Measurements from ENCODE around the gene TXNDC2. TPM values are rescaled to one million over a fixed set of nuclear protein-coding genes. Genes with fewer than 3 reads are reported as not detected.

TXNDC2 gene
- total and polyA plus RNA-seq, 10 of the 15 experiments (the other 5 are each of a cell fraction or from before 2014, with no cell fraction given) = 0.04 to 0.07 (median 0.06) TPM; not detected in 7

- no peak for TF ChIP-seq ATF2 (IDR thresholded peaks at IDR 0.05; ENCODE audit: low read length)
- TF ChIP-seq PML (IDR thresholded peaks at IDR 0.05; ENCODE audit: low read length) = no peak
- peak; percentile 79; the same call in 1 of the 2 replicates for TF ChIP-seq ZNF207 (IDR thresholded peaks at IDR 0.05; ENCODE audit: borderline replicate concordance)
- TF ChIP-seq YY1 (IDR thresholded peaks at IDR 0.05; ENCODE audit: low read depth, low read length) = peak; percentile 83
- TF ChIP-seq MYC (IDR thresholded peaks at IDR 0.05; ENCODE audit: insufficient read depth, insufficient read length, insufficient replicate concordance, low read length, severe bottlenecking) = no peak
- no peak for TF ChIP-seq PAX8 (IDR thresholded peaks at IDR 0.05)
- no peak for TF ChIP-seq ASH2L (IDR thresholded peaks at IDR 0.05; ENCODE audit: borderline replicate concordance, low read depth)
- TF ChIP-seq CBFB (IDR thresholded peaks at IDR 0.05; ENCODE audit: low read depth) = 0 out of 2 replicates have a peak, but pooled peaks have one; percentile 3
- no peak for TF ChIP-seq FOXK2 (IDR thresholded peaks at IDR 0.05)
- peak; percentile 57; the same call in 1 of the 2 replicates for TF ChIP-seq ATF3 (IDR thresholded peaks at IDR 0.05; ENCODE audit: borderline replicate concordance, extremely low read depth, low read depth, low read length)
- peak; percentile 84 for TF ChIP-seq MAX (IDR thresholded peaks at IDR 0.05; ENCODE audit: low read depth, low read length)
- peak; percentile 96 for TF ChIP-seq USF1 (IDR thresholded peaks at IDR 0.05; ENCODE audit: borderline replicate concordance, extremely low read length, insufficient read depth, low read depth, low read length)
- TF ChIP-seq EED (IDR thresholded peaks at IDR 0.05; ENCODE audit: low read depth) = peak; percentile 35; the same call in 1 of the 2 replicates
- TF ChIP-seq PBX3 (IDR thresholded peaks at IDR 0.05; ENCODE audit: insufficient replicate concordance, low read depth, low read length) = no peak
- TF ChIP-seq RUNX3 (IDR thresholded peaks at IDR 0.05; ENCODE audit: low read length) = peak; percentile 39
- TF ChIP-seq RELA (IDR thresholded peaks at IDR 0.05; ENCODE audit: borderline replicate concordance, partially characterized antibody) = peak; percentile 16
- peak; percentile 84 for TF ChIP-seq E4F1 (IDR thresholded peaks at IDR 0.05; ENCODE audit: borderline replicate concordance, partially characterized antibody)
- TF ChIP-seq GABPA (IDR thresholded peaks at IDR 0.05; ENCODE audit: low read depth) = no peak
- peak; percentile 9 for TF ChIP-seq KLF5 (IDR thresholded peaks at IDR 0.05; ENCODE audit: partially characterized antibody)
- TF ChIP-seq POLR2AphosphoS5 (IDR thresholded peaks at IDR 0.05; ENCODE audit: low read length) = peak; percentile 83
- TF ChIP-seq RELB (IDR thresholded peaks at IDR 0.05; ENCODE audit: low read depth) = peak; percentile 62; the same call in 1 of the 2 replicates
Observed at GRCh38 chr18:9913526-9914333, 28.0 kb downstream of the TXNDC2 start, which contains the start of gene VAPA (continued).
